Astrocyte of the cerebellum (primary cell): ENCODE data around the gene SESN1.

Experiments
- DNase-seq: peaks from one replicate; pipeline ENCODE4 v3.0.0-alpha.2; 2011; ENCODE audit warnings: low read depth
- H3K4me3 ChIP-seq: 2 replicates; pipeline ENCODE4 v1.5.1; 2011; ENCODE audit warnings: mild to moderate bottlenecking, low read depth, low read length, moderate library complexity
- in situ Hi-C: cut with HindIII; loops from 2 replicates; pipeline ENCODE4 v1.10.0; 2017; ENCODE audit warnings: low sequenced_read_pairs
- TF ChIP-seq, protein P1 (sequence below): IDR thresholded peaks from 2 replicates; pipeline ENCODE4 v1.5.1; 2012; ENCODE audit warnings: low read length, low read depth, moderate library complexity, mild to moderate bottlenecking; ENCODE audit errors: missing control alignments

Gene SESN1

DNA sequence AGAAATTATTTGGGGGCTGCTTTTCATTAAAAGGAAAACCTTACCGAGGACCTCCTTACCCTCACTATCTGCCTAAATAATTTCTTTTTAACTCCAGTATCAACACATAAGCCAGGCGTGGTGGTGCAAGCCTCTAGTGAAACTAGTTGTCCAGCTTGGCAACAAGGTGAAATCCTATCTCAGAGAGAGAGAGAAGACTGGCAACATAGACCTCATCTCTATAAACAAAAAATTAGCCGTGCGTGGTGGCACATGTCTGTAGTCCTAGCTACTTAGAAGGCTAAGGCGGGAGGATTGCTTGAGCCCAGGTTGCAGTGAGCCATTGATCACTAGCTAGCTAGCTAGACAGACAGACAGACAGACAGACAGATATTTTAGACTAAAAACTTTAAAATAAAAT is 153.9 kb downstream of the SESN1 start:
- in situ Hi-C loops: no loop called here
- TF ChIP-seq, protein P1, sequence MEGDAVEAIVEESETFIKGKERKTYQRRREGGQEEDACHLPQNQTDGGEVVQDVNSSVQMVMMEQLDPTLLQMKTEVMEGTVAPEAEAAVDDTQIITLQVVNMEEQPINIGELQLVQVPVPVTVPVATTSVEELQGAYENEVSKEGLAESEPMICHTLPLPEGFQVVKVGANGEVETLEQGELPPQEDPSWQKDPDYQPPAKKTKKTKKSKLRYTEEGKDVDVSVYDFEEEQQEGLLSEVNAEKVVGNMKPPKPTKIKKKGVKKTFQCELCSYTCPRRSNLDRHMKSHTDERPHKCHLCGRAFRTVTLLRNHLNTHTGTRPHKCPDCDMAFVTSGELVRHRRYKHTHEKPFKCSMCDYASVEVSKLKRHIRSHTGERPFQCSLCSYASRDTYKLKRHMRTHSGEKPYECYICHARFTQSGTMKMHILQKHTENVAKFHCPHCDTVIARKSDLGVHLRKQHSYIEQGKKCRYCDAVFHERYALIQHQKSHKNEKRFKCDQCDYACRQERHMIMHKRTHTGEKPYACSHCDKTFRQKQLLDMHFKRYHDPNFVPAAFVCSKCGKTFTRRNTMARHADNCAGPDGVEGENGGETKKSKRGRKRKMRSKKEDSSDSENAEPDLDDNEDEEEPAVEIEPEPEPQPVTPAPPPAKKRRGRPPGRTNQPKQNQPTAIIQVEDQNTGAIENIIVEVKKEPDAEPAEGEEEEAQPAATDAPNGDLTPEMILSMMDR: no peak
- no peak for DNase-seq
- no peak overlapping the region for H3K4me3 ChIP-seq

DNA sequence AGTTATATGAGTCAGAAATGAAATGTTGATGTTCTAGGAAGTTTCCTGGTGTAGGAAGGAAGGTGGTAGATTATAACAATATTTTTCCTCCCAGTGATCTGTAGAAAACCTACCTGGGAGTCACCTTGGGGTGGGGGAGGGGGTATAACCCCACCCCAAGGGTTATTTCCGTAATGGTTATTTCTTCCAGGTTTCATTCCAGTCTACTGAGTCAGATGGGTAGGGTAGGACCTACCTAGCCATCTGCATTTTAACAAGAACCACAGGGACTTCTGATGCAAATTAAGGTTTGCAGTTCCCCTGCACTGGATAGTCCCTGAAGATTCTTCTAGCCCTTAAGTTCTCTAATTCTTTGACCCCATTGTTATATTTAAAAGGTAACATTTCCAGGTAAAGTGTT is 157.5 kb downstream of the SESN1 start:
- no peak overlapping the region for H3K4me3 ChIP-seq
- in situ Hi-C loops: no loop called here
- TF ChIP-seq, protein P1: no peak
- DNase-seq: no peak
